GM21717 (cell line): ENCODE data around the gene KDF1.

ENCODE experiments used
- ATAC-seq: cut with Tn5 transposase; IDR thresholded peaks from one replicate; pipeline ENCODE4 v1.9.1; 2021; ENCODE audit warnings: mild to moderate bottlenecking, moderate library complexity; ENCODE audit not compliant: unreplicated experiment

Gene KDF1

GRCh38 chr1:26921126-26921539 lies 39.1 kb downstream of the KDF1 start:
- peak; percentile 19 for ATAC-seq

GRCh38 chr1:26915204-26915842 lies 44.9 kb downstream of the KDF1 start:
- ATAC-seq: no peak

- no peak for ATAC-seq
Observed at GRCh38 chr1:26913754-26914619, 46.3 kb downstream of the KDF1 start, which contains the start of gene NR0B2. Gene NR0B2, minus strand, starts transcription at chr1:26913975. Its CDS starts 35 bp downstream, at chr1:26913940.

- ATAC-seq: no peak
Observed at GRCh38 chr1:26913389-26913753, 46.9 kb downstream of the KDF1 start.

- no peak for ATAC-seq
Observed at GRCh38 chr1:26912147-26912490, 48.1 kb downstream of the KDF1 start.

GRCh38 chr1:26911399-26912146 lies 48.7 kb downstream of the KDF1 start:
- no peak for ATAC-seq

- no peak for ATAC-seq
Observed at GRCh38 chr1:26910343-26911160, 49.7 kb downstream of the KDF1 start.

- no peak for ATAC-seq
Observed at GRCh38 chr1:26909951-26910342, 50.3 kb downstream of the KDF1 start.

- ATAC-seq: no peak
Observed at GRCh38 chr1:26907071-26907917, 53.0 kb downstream of the KDF1 start.

GRCh38 chr1:26900815-26901511 lies 59.3 kb downstream of the KDF1 start:
- ATAC-seq: no peak

- peak; percentile 81 for ATAC-seq
Observed at GRCh38 chr1:26900001-26900814, 60.1 kb downstream of the KDF1 start, which contains the start of gene GPATCH3. Gene GPATCH3, minus strand, starts transcription at chr1:26900467. Its CDS starts 25 bp downstream, at chr1:26900442.
